HEK293T (cell line): Measurements from ENCODE around the gene ZSWIM3.

Experiments
- CTCF ChIA-PET: fragments of 350-600 bp; formaldehyde crosslinking; extraction: SDS; loops from one replicate; lab custom pipeline; 2021; ENCODE audit warnings: antibody characterized with exemption, inconsistent platforms; lab: Yijun Ruan, JAX
- POLR2A ChIA-PET: fragments of 350-600 bp; formaldehyde crosslinking; extraction: SDS; loops from one replicate; lab custom pipeline; 2020; ENCODE audit warnings: antibody characterized with exemption, inconsistent platforms; lab: Yijun Ruan, JAX
- DNase-seq: peaks from one replicate; pipeline ENCODE4 v3.0.0; 2012; ENCODE audit warnings: mixed read lengths; ENCODE audit errors: extremely low spot score
- ARNT ChIP-seq: fragments of 450-650 bp; IDR thresholded peaks from 2 replicates; pipeline ENCODE4 v1.6.1; 2017; ENCODE audit warnings: mild to moderate bottlenecking
- BHLHE40 ChIP-seq: fragments of 450-650 bp; IDR thresholded peaks from 2 replicates; pipeline ENCODE4 v1.6.1; 2016; ENCODE audit warnings: mild to moderate bottlenecking, moderate library complexity, borderline replicate concordance
- CTBP1 ChIP-seq: fragments of 450-650 bp; IDR thresholded peaks from 2 replicates; pipeline ENCODE4 v1.6.1; 2016; ENCODE audit warnings: borderline replicate concordance
- ELF4 ChIP-seq: fragments of 450-650 bp; IDR thresholded peaks from 2 replicates; pipeline ENCODE4 v1.6.1; 2017; ENCODE audit warnings: antibody characterized with exemption
- FOXA1 ChIP-seq: fragments of 450-650 bp; IDR thresholded peaks from 2 replicates; pipeline ENCODE4 v1.6.1; 2016; ENCODE audit warnings: mild to moderate bottlenecking
- FOXK2 ChIP-seq: fragments of 450-650 bp; IDR thresholded peaks from 2 replicates; pipeline ENCODE4 v1.6.1; 2016; ENCODE audit warnings: mild to moderate bottlenecking
- FOXM1 ChIP-seq: fragments of 450-650 bp; IDR thresholded peaks from 2 replicates; pipeline ENCODE4 v1.6.1; 2017; ENCODE audit warnings: mild to moderate bottlenecking, borderline replicate concordance
- HDGF ChIP-seq: fragments of 450-650 bp; IDR thresholded peaks from 2 replicates; pipeline ENCODE4 v1.6.1; 2017; ENCODE audit warnings: antibody characterized with exemption, borderline replicate concordance
- L3MBTL2 ChIP-seq: fragments of 450-650 bp; conservative IDR thresholded peaks from 2 replicates; pipeline ENCODE4 v1.6.1; 2016; ENCODE audit warnings: mild to moderate bottlenecking
- LEF1 ChIP-seq: fragments of 450-650 bp; IDR thresholded peaks from 2 replicates; pipeline ENCODE4 v1.6.1; 2017; ENCODE audit warnings: mild to moderate bottlenecking, borderline replicate concordance
- NFRKB ChIP-seq: fragments of 450-650 bp; IDR thresholded peaks from 2 replicates; pipeline ENCODE4 v1.6.1; 2016; ENCODE audit warnings: mild to moderate bottlenecking, moderate library complexity
- PKNOX1 ChIP-seq: fragments of 450-650 bp; IDR thresholded peaks from 2 replicates; pipeline ENCODE4 v1.6.1; 2016
- SP1 ChIP-seq: fragments of 450-650 bp; IDR thresholded peaks from 2 replicates; pipeline ENCODE4 v1.6.1; 2017
- SUZ12 ChIP-seq: fragments of 450-650 bp; IDR thresholded peaks from 2 replicates; pipeline ENCODE4 v1.6.1; 2016; ENCODE audit warnings: mild to moderate bottlenecking
- TARDBP ChIP-seq: fragments of 450-650 bp; IDR thresholded peaks from 2 replicates; pipeline ENCODE4 v1.6.1; 2016
- ZNF384 ChIP-seq: fragments of 450-650 bp; IDR thresholded peaks from 2 replicates; pipeline ENCODE4 v1.6.1; 2016

The ZSWIM3 gene

GRCh38 chr20:45840700-45841198 is 16.7 kb upstream of the ZSWIM3 start:
- DNase-seq: no peak
- no peak for TF ChIP-seq L3MBTL2
- TF ChIP-seq FOXM1: no peak
- no peak for TF ChIP-seq BHLHE40
- no peak for TF ChIP-seq FOXK2
- no peak for TF ChIP-seq CTBP1
- TF ChIP-seq ELF4: no peak
- no peak for TF ChIP-seq TARDBP
- TF ChIP-seq ZNF384: no peak
- POLR2A ChIA-PET: interaction anchor here (1.2 kb wide), 1 partner anchor 15 kb away, joined by 4 read pairs; no protein-coding TSS in a partner anchor
- CTCF ChIA-PET: no interaction called here

- CTCF ChIA-PET: no interaction called here
- DNase-seq: no peak
- POLR2A ChIA-PET: interaction anchor here (1.2 to 1.3 kb wide), 2 partner anchors 8 to 15 kb away, joined by 4 to 5 read pairs; partner anchors contain the start of gene SNX21
- no peak for TF ChIP-seq ARNT
- TF ChIP-seq HDGF: no peak
- TF ChIP-seq FOXA1: no peak
- TF ChIP-seq LEF1: no peak
- no peak for TF ChIP-seq BHLHE40
- no peak for TF ChIP-seq SP1
- TF ChIP-seq ELF4: no peak
- no peak for TF ChIP-seq PKNOX1
- no peak for TF ChIP-seq L3MBTL2
- TF ChIP-seq FOXM1: no peak
- TF ChIP-seq SUZ12: no peak
- no peak for TF ChIP-seq ZNF384
- TF ChIP-seq NFRKB: no peak
Measured at GRCh38 chr20:45841407-45842129, 15.8 kb upstream of the ZSWIM3 start.

- ChIA-PET CTCF (no interaction called here), POLR2A (interaction anchor here (1.3 kb wide), 1 partner anchor 9 kb away, joined by 5 read pairs; the partner anchor contains the start of gene SNX21)
- no peak for TF ChIP-seq PKNOX1
- TF ChIP-seq CTBP1: no peak
- TF ChIP-seq SUZ12: no peak
- TF ChIP-seq TARDBP: no peak
- no peak for TF ChIP-seq ARNT
- no peak for TF ChIP-seq LEF1
- DNase-seq: no peak
Measured at GRCh38 chr20:45842169-45842812, 15.1 kb upstream of the ZSWIM3 start.

- no peak for TF ChIP-seq SUZ12
- no peak for TF ChIP-seq BHLHE40
- TF ChIP-seq ARNT: no peak
- no peak for DNase-seq
- ChIA-PET POLR2A (interaction anchor here (2.7 kb wide), 1 partner anchor 9 kb away, joined by 9 read pairs; the partner anchor contains the start of gene SNX21), CTCF (no interaction called here)
Measured at GRCh38 chr20:45843506-45843905, 13.9 kb upstream of the ZSWIM3 start.

- DNase-seq: no peak
- TF ChIP-seq SUZ12 (no peak), SP1 (no peak), PKNOX1 (no peak), LEF1 (no peak), FOXK2 (no peak), L3MBTL2 (no peak), ELF4 (no peak)
- CTCF ChIA-PET: no interaction called here
- POLR2A ChIA-PET: interaction anchor here (1.4 to 2.7 kb wide), 2 partner anchors 11 kb away, joined by 5 to 9 read pairs; partner anchors contain the start of genes ACOT8, SNX21 and ZSWIM3
Measured at GRCh38 chr20:45845452-45845851, 12.0 kb upstream of the ZSWIM3 start.

GRCh38 chr20:45848421-45848820 is 9.0 kb upstream of the ZSWIM3 start:
- TF ChIP-seq BHLHE40 (no peak), ELF4 (no peak), SP1 (no peak), L3MBTL2 (no peak), HDGF (no peak), ARNT (no peak), LEF1 (no peak), ZNF384 (no peak), NFRKB (no peak), FOXM1 (no peak), PKNOX1 (no peak), FOXA1 (no peak)
- DNase-seq: no peak
- CTCF ChIA-PET: no interaction called here
- POLR2A ChIA-PET: no interaction called here
